GM12891 (cell line): ENCODE measurements around the gene AP2A2.

Source experiments
- POLR2A ChIP-seq: IDR thresholded peaks from 2 replicates; pipeline ENCODE4 v1.6.1; 2011; ENCODE audit warnings: low read depth, low read length, control low read depth
- TAF1 ChIP-seq: IDR thresholded peaks from 2 replicates; pipeline ENCODE4 v1.6.1; 2011; ENCODE audit warnings: low read depth, low read length, control low read depth

DNA sequence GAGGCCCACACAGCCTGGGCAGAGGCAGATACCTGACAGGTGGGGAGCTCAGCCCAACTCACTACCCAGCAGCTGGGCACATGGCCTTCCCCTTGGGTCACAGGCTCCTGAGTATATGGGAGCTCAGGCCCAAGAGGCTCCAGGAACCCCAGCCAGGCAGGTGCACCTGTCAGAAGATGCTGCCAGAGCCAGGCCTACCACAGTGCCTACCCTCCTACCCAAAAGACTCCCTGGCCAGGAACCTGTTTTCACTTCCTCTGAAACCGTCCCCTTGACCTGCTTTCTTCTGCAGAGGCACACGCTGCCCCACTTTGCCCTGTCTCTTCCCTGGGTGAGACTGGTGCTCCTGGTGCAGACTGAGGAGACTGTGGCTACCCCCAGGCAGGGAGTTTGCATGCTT, 18.0 kb upstream of the AP2A2 start:
- no peak for TF ChIP-seq TAF1
- no peak for TF ChIP-seq POLR2A
